Stimulated activated CD4-positive, alpha-beta T cell treated with anti-CD3 and anti-CD28 coated beads, Interleukin-1b, Interleukin-23, amount 100 ng/mL, for 24 hours (primary cell): ENCODE results near the gene SH3YL1.
A peak's percentile ranks its signal among the peaks of the same experiment; 100 is the strongest.

Source experiments
- DNase-seq, 4 experiments: peaks; one replicate each; pipeline ENCODE4 v3.0.0-alpha.2; 2020; ENCODE audit warnings: low read depth in 4 of 4, low spot score in 1 of 4

Gene SH3YL1

GRCh38 chr2:282371-283263, 18.8 kb upstream of the SH3YL1 start:
- DNase-seq = no peak

GRCh38 chr2:281381-281780, 17.5 kb upstream of the SH3YL1 start:
- DNase-seq = no peak

- no peak for DNase-seq
These were observed 16.8 kb upstream of the SH3YL1 start for GRCh38 chr2:280650-281110.

GRCh38 chr2:279956-280649, 16.3 kb upstream of the SH3YL1 start:
- DNase-seq = no peak

- DNase-seq = no peak
These were observed 15.5 kb upstream of the SH3YL1 start for GRCh38 chr2:279366-279765.

GRCh38 chr2:278927-279320, 15.1 kb upstream of the SH3YL1 start:
- no peak for DNase-seq

- no peak for DNase-seq
These were observed 14.6 kb upstream of the SH3YL1 start for GRCh38 chr2:278312-278926.

GRCh38 chr2:275466-275865, 11.6 kb upstream of the SH3YL1 start:
- DNase-seq = no peak

GRCh38 chr2:274503-274902, 10.7 kb upstream of the SH3YL1 start:
- DNase-seq = no peak

GRCh38 chr2:273333-273732, 9.5 kb upstream of the SH3YL1 start:
- no peak for DNase-seq

- no peak for DNase-seq
These were observed 8.1 kb upstream of the SH3YL1 start for GRCh38 chr2:271917-272316.

GRCh38 chr2:270861-271260, 7.0 kb upstream of the SH3YL1 start:
- no peak for DNase-seq

GRCh38 chr2:269356-270030, 5.7 kb upstream of the SH3YL1 start:
- DNase-seq = no peak

- DNase-seq = no peak
These were observed 4.5 kb upstream of the SH3YL1 start for GRCh38 chr2:268323-268722.

GRCh38 chr2:264493-265468, 949 bp upstream of the SH3YL1 start, which contains the start of gene ACP1:
Gene ACP1, plus strand, starts transcription at chr2:264947. Its CDS starts 18 bp downstream, at chr2:264965.
- peak; percentile 79 to 93 (median 88) for DNase-seq

GRCh38 chr2:263022-263738, 652 bp downstream of the SH3YL1 start:
- DNase-seq = no peak

- DNase-seq = no peak
These were observed 1.7 kb downstream of the SH3YL1 start for GRCh38 chr2:262117-262516.

GRCh38 chr2:260507-261161, 3.2 kb downstream of the SH3YL1 start:
- DNase-seq = no peak

GRCh38 chr2:259789-260331, 4.0 kb downstream of the SH3YL1 start:
- no peak for DNase-seq
